Activated CD8-positive, alpha-beta T cell treated with anti-CD3 and anti-CD28 coated beads for 36 hours (primary cell): ENCODE data around the gene GYG1. TPM values are rescaled to one million over a fixed set of nuclear protein-coding genes. Genes with fewer than 3 reads are reported as not detected.

Experiments used
- ATAC-seq: fragments of 200-7000 bp; cut with Tn5 transposase; one replicate; pipeline ENCODE4 v1.10.0; 2021; ENCODE audit warnings: mild to moderate bottlenecking, moderate library complexity
- CTCF ChIA-PET: fragments of 350-600 bp; sonication (Branson Sonifier 250); formaldehyde crosslinking; loops from one replicate; lab custom pipeline; 2021; ENCODE audit warnings: antibody characterized with exemption; lab: Charles Lee
- POLR2A ChIA-PET: fragments of 350-600 bp; sonication (Branson Sonifier 250); formaldehyde crosslinking; loops from one replicate; lab custom pipeline; 2021; ENCODE audit warnings: antibody characterized with exemption; lab: Charles Lee
- DNase-seq: peaks from one replicate; pipeline ENCODE4 v3.0.0-alpha.2; 2020
- H3K27ac Mint-ChIP-seq: one replicate; pipeline ENCODE4 v1.8.0; 2021; ENCODE audit warnings: mild to moderate bottlenecking, mixed read lengths
- H3K27me3 Mint-ChIP-seq: one replicate; pipeline ENCODE4 v1.8.0; 2021; ENCODE audit warnings: mixed read lengths
- H3K36me3 Mint-ChIP-seq: one replicate; pipeline ENCODE4 v1.8.0; 2021; ENCODE audit warnings: low read depth, mixed read lengths
- H3K4me1 Mint-ChIP-seq: one replicate; pipeline ENCODE4 v1.8.0; 2021; ENCODE audit warnings: low read depth, mixed read lengths
- H3K4me3 Mint-ChIP-seq: one replicate; pipeline ENCODE4 v1.8.0; 2021; ENCODE audit warnings: mild to moderate bottlenecking, moderate library complexity, mixed read lengths
- H3K9me3 Mint-ChIP-seq: one replicate; pipeline ENCODE4 v1.8.0; 2021; ENCODE audit warnings: mixed read lengths
- intact Hi-C: fragments of 100-400 bp; cut with micrococcal nuclease; formaldehyde crosslinking; loops from one replicate; pipeline ENCODE4 v1.10.0; 2022
- total RNA-seq, 2 experiments: library from RNA; stranded (reverse); gene quantifications; one replicate each; pipeline ENCODE4 v1.2.3, GENCODE V29; 2021
- TF ChIP-seq, protein P1 (sequence below): fragments of 200-600 bp; IDR thresholded peaks from one replicate; pipeline ENCODE4 v1.8.0; 2022; ENCODE audit warnings: antibody characterized with exemption, mild to moderate bottlenecking

Gene GYG1
- total RNA-seq, 2 experiments from 2014 or later = 16.0 to 18.3 TPM

DNA sequence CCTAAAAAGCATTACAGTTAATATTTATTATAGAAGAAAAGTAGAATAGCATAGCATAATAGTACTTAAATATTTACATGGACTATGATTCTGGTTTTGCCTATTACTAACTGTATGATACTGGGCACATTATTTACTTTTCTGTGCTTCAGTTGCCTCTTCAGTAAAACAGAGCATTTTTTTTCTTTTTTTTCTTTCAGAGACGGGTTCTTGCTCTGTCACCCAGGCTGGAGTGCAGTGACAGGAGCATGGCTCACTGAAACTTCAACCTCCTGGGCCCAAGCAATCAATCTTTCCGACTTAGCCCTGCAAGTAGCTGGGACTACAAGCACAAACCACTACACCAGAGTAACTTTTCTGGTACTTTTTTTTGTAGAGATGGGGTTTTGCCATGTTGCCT, 47.0 kb downstream of the GYG1 start:
- Mint-ChIP-seq H3K27ac (no peak overlapping the region), H3K27me3 (no peaks in the 10 kb centered on the region), H3K4me1 (peaks cover 12% of the 10 kb centered on the region), H3K9me3 (no peaks in the 10 kb centered on the region), H3K36me3 (peaks cover 21% of the 10 kb centered on the region), H3K4me3 (no peak overlapping the region)
- TF ChIP-seq, protein P1, sequence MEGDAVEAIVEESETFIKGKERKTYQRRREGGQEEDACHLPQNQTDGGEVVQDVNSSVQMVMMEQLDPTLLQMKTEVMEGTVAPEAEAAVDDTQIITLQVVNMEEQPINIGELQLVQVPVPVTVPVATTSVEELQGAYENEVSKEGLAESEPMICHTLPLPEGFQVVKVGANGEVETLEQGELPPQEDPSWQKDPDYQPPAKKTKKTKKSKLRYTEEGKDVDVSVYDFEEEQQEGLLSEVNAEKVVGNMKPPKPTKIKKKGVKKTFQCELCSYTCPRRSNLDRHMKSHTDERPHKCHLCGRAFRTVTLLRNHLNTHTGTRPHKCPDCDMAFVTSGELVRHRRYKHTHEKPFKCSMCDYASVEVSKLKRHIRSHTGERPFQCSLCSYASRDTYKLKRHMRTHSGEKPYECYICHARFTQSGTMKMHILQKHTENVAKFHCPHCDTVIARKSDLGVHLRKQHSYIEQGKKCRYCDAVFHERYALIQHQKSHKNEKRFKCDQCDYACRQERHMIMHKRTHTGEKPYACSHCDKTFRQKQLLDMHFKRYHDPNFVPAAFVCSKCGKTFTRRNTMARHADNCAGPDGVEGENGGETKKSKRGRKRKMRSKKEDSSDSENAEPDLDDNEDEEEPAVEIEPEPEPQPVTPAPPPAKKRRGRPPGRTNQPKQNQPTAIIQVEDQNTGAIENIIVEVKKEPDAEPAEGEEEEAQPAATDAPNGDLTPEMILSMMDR = no peak
- intact Hi-C loops = no loop called here
- ATAC-seq = no peak
- ChIA-PET POLR2A (interaction anchor here (0.8 kb wide), 1 partner anchor 11 kb away, joined by 3 read pairs; no protein-coding TSS in a partner anchor), CTCF (no interaction called here)
- DNase-seq = no peak

DNA sequence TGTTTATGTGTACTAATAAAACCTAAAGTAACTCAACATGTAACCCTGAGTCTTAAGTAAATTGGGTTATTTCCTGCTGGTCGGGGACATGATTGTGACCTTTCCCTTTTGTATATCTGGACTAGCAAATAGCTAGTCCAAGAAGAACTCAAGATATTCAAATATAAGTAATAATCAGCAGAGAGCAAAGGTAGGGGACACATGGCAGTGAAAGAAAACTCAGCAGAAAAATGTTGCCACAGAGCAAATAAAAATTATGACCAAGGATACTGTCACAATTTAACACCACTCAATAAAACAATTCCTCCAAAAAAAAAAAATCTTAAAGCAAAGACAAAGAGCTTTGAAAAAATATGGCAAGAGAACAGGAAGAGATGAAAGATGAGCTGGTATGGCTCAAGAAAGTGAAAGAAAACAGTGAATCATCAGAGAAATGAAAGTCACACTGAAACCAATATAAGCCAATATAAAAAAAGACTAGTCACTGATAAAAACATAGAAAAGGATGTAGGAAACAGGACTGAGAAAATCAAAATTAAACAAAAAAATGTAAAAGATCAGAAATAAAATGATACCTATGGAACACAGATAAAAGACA, 51.5 kb downstream of the GYG1 start:
- ATAC-seq (peak; percentile 93), DNase-seq (no peak)
- H3K4me1 Mint-ChIP-seq = peaks cover 21% of the 10 kb centered on the region
- H3K9me3 Mint-ChIP-seq = no peaks in the 10 kb centered on the region
- no peaks in the 10 kb centered on the region for H3K27me3 Mint-ChIP-seq
- H3K4me3 Mint-ChIP-seq = peak overlapping the region; percentile 51
- ChIA-PET POLR2A (interaction anchor here (0.6 kb wide), 1 partner anchor 28 kb away, joined by 3 read pairs; no protein-coding TSS in a partner anchor), CTCF (interaction anchor here (0.8 to 2.0 kb wide), 3 partner anchors 44 to 90 kb away, joined by 3 to 5 read pairs (median 3); no protein-coding TSS in a partner anchor)
- H3K36me3 Mint-ChIP-seq = peaks cover 28% of the 10 kb centered on the region
- peak overlapping the region; percentile 86 for H3K27ac Mint-ChIP-seq
- TF ChIP-seq, protein P1 = no peak
- intact Hi-C loops = no loop called here

DNA sequence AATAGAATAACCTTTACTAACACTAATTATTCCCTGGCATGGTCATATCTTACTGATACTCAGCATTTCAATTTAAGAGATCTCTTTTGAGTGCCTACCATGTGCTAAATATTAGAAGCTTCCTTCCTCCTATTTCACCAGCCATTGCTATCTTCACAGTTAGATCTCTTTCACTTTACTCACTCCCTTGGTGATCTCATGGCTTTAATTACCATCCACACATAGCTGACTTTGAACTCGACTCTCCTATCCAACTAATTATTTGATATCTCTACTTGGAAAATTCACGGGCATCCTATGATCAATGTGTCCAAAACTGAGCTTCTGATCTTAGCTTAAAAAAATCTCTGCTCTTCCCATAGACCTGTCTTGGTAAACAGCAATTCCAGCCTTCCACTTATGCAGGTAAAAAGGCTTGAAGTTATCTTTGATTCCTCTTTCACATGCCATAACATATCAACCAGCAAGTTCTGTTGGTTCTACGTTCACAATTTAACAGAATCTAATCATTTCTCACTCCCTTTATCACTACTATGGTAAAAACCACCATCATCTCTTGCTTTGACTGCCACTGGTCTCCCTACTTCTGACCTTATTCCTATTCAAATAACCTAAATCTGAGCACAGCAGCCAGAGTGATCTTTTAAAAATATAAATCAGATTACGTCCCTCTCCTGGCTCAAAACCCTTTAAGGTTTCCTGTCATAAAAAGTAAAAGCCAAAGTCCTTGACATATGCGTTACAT, 53.2 kb downstream of the GYG1 start:
- Mint-ChIP-seq H3K27ac (no peak overlapping the region), H3K27me3 (no peaks in the 10 kb centered on the region), H3K9me3 (no peaks in the 10 kb centered on the region), H3K4me3 (no peak overlapping the region), H3K4me1 (peaks cover 21% of the 10 kb centered on the region), H3K36me3 (peaks cover 27% of the 10 kb centered on the region)
- POLR2A ChIA-PET = no interaction called here
- TF ChIP-seq, protein P1 = no peak
- no peak for DNase-seq
- CTCF ChIA-PET = interaction anchor here (2.0 kb wide), 1 partner anchor 91 kb away, joined by 5 read pairs; no protein-coding TSS in a partner anchor
- intact Hi-C loops = no loop called here
- no peak for ATAC-seq

DNA sequence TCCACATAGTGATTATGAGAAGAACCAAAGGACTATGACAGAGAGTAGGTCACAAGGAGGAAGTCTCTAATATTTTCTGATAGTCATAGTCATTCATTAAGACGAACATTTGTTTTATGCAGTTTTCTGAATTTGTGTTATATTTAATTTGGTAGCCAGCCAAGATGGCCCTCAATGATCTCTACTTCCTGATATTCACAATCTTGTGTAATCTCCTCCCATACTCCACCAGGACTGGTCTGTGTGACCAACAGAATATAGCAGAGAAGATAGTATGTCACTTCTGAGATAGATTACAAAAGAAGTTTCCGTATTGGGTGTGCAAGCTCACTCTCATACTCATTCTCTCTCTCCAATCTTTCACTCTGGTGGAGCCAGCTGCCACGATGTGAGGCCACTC, 64.2 kb downstream of the GYG1 start:
- CTCF ChIA-PET = no interaction called here
- DNase-seq (no peak), ATAC-seq (no peak)
- Mint-ChIP-seq H3K4me1 (peaks cover 3% of the 10 kb centered on the region), H3K27ac (no peak overlapping the region), H3K4me3 (no peak overlapping the region), H3K9me3 (no peaks in the 10 kb centered on the region), H3K27me3 (no peaks in the 10 kb centered on the region), H3K36me3 (peaks cover 46% of the 10 kb centered on the region)
- TF ChIP-seq, protein P1 = no peak
- intact Hi-C loops = no loop called here
- POLR2A ChIA-PET = no interaction called here

DNA sequence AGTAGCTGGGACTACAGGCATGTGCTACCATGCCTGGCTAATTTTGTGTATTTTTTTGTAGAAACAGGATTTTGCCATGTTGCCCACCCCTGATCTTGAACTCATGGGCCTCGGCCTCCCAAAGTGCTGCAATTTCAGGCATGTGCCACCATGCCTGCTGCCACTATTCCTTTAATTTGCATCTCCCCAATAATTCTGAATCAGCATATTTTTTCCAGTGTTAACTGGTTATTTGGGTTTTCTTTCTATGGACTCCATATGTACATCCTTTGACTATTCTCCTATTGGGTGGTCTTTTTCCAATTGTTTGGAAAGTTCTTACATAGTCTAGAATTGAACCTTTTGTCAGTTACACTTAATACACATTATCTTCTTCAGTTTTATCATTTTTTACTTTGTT, 66.9 kb downstream of the GYG1 start:
- no peaks in the 10 kb centered on the region for H3K27me3 Mint-ChIP-seq
- H3K4me3 Mint-ChIP-seq = no peak overlapping the region
- no peak for DNase-seq
- peaks cover 33% of the 10 kb centered on the region for H3K36me3 Mint-ChIP-seq
- no peak for ATAC-seq
- intact Hi-C loops = no loop called here
- H3K27ac Mint-ChIP-seq = no peak overlapping the region
- TF ChIP-seq, protein P1 = no peak
- CTCF ChIA-PET = interaction anchor here (1.2 kb wide), 1 partner anchor 19 kb away, joined by 3 read pairs; no protein-coding TSS in a partner anchor
- peaks cover 3% of the 10 kb centered on the region for H3K4me1 Mint-ChIP-seq
- POLR2A ChIA-PET = no interaction called here
- H3K9me3 Mint-ChIP-seq = no peaks in the 10 kb centered on the region
